HK-2 (cell line): Measurements from ENCODE around the gene AICDA.
A peak's percentile ranks its signal among the peaks of the same experiment; 100 is the strongest.
"Not testable (repeated sequence)": the region's sequence is repeated elsewhere in the genome, so short reads cannot be mapped to it uniquely, and the experiment has no call there.

Experiments
- DNase-seq: peaks from one replicate; pipeline ENCODE4 v3.0.0-alpha.2; 2018; ENCODE audit not compliant: unreplicated experiment

Gene AICDA

DNA sequence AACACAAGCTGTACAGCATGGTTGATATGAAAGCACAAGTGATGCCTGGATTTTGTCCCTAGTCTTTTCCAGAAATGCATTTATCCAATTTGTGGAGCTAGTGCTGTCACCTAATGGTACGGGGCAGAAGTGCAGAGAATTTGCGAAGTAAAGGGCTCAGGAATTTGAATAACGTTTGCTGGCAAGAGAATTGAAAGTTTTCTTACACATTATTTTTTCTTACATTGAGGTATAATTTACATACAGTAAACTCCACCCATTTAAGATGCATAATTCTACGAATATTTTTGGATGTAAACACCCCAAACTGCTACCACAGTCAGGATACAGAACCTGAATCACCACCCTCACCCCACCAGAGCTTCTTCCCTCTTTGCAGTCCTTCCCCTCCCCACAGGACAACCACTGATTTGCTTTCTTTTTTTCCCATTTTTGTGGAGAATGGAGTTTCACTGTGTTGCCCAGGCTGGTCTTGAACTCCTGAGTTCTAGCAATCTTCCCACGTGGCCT, 3.5 kb downstream of the AICDA start:
- peak; percentile 22 for DNase-seq

DNA sequence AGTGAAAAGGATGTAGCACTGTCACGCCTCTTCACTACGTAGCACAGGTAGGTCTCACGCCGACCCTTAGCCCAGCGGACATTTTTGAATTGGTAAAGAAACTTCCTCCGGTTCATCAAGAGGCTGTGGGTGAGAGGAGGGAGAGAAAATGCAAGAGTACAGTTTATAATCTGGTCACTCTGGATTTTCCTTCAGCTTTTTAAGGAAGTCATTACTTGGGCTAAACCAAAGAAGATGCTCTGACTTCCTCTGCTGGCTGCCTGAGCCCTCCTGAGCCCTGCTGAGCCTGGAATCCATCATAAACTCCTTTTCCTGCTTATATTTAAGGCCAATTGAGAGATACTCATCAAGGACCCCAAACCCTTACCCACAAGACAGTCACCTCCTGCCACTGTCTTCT, 5.8 kb downstream of the AICDA start:
- DNase-seq: no peak

DNA sequence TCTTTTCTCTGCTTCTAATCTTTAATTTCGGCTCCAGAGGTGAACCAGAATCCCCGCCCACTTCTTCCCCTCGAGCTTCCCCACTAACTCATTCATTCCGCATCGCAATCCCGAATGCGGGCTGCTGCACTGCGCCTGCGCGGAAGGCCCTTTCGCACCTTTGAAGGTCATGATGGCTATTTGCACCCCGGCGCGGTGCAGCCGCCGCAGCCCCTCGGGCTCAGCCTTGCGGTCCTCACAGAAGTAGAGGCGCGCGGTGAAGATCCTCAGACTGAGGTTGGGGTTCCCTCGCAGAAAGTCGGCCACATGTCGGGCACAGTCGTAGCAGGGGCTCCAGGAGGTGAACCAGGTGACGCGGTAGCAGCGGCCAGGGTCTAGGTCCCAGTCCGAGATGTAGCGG, 7.6 kb downstream of the AICDA start:
- DNase-seq: no peak

DNA sequence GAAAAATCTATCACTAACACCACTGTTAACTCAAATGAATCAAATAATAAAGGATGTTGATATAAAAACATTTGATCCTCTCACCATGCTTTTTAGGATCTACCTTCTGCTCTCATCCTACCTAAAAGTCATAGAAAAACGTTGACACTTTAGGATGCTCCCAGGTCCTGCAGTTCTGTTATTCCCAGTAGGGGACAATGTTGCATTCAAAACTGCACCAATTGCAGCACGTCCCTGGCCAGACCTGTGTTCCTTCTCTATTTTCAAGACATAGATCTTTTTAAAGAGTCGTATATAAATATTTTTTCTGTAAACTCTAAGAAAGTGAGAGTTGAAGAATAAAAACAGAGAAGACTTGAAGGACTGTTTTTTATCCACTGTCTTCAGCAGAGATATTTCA, 8.8 kb downstream of the AICDA start:
- DNase-seq: no peak

DNA sequence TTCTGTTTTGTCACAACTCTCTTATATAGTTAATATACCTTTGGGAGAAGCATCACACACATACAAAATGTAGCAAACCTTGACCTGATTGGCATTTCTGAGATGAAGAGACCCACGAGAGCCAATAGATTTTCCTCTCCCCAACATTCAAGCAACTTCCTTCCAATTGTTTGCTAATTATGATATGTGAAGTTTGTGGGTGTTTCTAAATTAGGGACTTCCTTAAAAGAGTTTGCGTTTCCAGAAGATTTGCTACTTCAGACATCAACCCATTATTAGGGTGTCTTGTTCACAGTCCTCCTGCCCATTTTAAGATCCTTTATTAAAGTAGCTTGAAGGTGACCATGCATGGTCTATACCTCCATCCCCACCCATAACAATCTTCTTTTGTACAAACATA, 9.4 kb downstream of the AICDA start:
- DNase-seq: no peak

DNA sequence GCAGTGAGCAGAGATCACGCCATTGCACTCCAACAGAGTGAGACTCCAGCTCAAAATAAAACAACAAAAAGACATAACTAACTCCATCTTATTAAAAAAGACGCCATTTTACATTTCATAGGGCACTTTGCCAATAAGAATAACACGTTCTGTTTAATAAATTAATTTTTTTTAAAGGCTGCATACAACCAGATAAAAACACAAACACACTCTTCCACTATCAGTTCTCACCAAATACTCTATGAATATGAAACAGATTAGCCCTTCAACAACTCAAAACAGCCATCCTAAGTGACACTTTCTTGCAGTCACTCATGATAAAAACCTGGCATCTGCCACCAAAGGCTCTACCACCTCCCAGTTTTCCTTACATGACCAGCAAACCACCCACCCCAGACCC, 16.1 kb downstream of the AICDA start:
- DNase-seq: no peak

DNA sequence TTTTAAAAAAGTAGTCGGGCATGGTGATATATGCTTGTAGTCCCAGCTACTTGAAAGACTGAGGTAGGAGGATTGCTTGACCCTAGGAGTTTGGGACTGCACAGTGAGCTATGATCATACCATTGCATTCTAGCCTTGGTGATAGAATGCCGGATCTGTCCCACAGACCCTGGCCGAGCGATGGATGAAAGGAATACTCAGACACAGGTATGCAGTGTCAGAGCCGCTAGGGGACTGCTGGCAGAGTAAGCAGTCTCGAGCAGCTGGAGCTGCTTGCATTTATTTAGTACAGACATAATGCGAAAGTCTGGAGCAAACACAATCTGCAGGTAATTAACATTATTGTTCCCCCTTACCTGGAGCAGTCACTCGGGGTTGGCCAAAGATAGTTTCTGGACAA, 18.6 kb downstream of the AICDA start:
- DNase-seq: no peak

DNA sequence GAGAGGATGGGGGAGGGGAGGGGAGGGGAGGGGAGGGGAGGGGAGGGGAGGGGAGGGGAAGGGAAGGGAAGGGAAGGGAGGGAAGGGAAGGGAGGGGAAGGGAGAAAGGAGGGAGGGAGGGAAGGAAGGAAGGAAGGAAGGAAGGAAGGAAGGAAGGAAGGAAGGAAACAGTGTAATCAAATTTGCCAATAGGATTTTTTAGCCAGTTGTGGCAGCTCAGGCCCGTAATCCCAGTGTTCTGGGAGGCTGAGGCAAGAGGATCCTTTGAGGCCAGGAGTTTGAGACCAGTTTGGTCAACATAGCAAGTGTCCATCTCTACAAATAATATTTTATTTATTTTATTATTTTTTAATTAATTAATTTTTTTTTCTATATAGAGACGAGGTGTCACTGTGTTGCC, 19.4 kb downstream of the AICDA start:
- no peak for DNase-seq

DNA sequence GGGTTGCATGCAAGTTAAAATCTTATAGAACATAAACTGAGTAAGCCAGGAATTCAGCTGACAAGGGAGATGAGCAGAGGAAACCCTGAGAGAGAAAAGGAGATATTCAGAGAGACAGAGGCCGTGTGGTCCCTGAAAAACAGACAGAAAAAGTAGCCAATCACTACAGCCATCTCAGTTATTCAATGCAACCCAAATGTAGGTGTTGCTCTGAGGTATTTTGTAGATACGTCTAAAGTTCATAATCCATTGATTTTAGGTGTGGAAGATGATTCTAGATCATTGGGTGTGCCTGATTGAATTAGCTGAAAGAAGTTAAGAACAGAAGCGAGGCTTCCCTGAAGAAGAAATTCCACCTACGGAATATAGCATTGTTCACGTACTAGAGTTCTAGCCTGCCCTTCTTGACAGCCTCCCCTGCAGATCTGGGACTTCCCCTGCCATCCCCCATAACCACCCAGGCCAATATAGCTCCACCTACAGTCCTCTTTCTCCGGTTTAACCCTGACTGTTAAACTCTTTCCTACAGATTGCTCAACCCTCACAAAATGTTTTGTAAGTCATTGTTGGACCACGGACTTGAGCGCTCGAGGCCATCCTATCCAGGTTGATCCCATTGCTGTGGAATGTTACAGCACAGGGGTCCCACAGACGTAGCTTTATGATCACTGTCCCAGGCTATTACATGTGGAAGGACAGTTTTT, 21.7 kb downstream of the AICDA start:
- DNase-seq: no peak

DNA sequence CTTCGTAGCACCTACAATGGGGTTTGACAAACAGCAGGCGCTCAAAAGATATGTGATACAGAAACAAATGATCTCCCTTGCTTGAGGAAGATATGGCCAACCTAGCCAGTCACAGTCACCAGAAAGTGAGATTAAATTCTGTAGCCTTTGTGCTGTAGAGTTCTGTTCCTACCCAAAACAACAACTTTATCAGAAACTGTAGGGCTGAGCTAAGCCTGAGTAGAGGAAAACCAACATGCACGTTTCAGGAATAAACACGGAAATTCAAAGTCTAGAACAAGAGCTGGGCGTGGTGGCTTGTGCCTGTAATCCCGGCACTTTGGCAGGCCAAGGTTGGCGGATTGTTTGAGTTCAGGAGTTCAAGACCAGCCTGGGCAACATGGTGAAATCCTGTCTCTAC, 23.0 kb downstream of the AICDA start:
- no peak for DNase-seq

DNA sequence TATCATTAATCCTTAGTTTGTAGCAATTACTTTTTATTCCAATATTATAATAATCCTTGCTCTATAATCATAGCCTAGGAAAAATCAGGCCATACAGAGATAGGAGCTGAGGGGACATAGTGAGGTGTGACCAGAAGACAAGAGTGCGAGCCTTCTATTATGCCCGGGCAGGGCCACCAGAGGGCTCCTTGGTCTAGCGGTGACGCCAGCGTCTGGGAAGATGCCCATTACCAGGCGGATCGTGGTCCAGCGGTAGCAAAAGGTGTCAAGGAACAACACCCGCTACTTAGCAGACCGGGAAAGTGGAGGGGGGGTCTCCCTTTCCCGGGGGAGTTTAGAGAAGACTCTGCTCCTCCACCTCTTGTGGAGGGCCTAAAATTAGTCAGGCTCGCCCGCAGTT, 28.2 kb downstream of the AICDA start:
- DNase-seq: not testable (repeated sequence)

DNA sequence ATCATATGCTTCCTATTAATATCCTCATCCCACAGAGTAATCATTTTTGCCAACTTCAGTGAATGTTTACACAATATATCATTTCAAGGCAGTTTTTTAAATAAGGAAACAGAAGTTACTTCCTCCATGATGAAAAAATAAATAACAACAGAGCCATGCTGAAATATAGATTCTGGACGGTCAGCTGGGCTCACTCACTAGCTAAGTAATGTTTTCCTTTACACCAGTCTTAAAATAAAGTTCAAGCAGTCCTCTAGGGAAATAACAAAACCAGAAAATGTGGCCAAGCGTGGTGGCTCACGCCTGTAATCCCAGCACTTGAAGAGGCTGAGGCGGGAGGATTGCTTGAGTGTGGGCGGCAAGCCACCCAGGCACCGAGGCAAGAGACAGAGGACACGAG, 28.7 kb downstream of the AICDA start:
- DNase-seq: no peak

DNA sequence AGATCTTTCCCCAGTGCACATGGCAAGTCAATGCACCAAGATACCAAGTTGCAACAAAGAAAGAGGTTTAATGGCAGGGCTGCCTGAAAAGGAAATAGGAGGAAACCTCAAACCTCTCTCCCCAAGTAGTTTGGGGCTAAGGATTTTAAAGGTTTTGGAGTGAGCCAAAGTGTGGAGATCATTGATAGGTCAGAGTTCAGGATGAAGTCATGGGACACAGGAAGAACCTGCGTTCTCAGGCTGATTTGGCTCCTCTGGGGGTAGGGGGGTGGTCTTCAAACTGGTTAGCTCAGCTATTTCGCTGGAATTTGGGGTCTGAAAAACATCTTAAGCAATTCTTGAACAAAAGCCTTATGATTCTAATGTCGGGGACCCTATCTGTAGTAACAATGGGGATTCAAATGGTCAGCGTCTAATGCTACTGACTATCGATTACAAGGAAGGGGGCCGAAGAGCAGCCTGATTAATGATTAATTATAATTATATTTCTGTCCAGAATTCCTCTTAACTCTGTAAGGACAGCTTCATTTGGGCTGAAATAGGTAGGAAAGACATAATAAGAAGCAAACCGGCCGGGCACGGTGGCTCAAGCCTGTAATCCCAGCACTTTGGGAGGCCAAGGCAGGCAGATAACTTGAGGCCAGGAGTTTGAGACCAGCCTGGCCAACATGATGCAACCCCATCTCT, 31.4 kb downstream of the AICDA start:
- DNase-seq: no peak

DNA sequence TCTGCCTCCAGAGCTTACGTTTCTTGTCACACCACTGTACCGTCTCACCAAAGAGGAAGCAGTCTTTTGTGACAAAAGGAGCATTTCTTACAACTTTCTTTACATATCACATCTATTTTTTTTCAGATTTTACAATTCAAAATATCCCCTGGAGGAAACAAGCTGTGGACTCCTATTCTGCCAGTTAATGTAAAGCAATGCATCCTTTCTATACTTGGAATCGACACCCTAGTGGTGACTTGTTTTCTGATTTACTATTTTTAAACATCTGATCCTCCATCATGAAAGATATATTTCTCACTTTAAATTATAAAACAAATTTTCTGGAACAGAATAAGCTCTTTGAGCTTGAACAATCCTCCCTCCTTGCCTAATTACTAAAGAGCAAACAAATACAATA, 34.8 kb downstream of the AICDA start:
- no peak for DNase-seq

DNA sequence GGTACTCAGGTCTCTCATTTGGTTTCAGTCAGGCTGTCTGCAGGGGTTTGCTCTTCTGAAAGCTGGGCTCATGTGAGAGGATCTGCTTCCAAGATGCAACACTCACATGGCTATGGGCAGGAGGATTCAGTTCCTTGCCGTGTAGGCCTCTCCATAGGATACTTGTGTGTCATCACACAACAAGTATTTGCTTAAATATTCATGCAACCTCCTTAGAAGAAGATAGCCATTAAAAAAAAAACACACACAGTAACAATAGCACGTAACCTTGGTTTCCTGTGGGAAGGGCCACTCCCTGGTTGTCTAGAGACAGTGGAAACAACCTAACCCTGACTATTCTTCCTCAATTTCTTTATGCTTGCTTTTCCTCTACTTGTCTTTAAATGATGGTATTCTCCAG, 40.2 kb downstream of the AICDA start:
- DNase-seq: no peak

DNA sequence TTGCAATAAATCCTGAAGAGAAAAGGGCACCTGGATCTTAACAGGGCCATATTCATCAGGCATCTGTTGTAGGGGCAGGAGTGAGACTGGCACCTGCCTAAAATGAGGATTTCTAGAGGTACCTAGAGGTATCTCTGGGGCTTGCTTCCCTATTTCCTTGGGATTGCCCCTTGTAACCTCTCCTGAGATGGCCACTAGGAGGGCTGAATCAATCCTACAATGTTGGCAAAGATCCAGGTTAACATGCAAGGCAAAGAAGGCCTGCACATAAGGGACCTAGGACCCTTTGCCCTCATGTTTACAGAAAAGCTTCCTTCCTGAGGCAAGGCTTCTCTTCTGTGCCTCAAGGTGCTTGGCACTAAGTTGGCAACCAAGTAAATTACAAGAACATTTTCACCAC, 46.1 kb downstream of the AICDA start:
- DNase-seq: no peak

DNA sequence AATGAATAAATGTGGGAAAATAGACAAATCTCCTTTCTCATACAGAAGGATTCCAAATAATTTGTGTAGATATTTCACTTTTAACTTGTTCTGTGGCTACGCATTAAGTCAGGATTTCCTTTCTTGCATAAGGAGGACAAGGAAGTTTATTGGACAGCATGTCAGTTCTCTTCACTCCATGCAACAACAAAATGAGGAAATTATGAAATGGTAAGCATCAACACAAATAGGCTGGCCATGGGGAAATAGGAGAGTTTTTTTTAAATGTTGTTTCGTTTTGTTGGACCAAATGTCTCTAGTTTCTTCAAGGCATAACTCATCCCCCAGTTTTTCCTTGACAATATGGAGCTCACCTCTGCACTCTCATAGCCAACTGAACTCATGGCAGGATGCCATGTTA, 46.6 kb downstream of the AICDA start:
- DNase-seq: not testable (repeated sequence)

DNA sequence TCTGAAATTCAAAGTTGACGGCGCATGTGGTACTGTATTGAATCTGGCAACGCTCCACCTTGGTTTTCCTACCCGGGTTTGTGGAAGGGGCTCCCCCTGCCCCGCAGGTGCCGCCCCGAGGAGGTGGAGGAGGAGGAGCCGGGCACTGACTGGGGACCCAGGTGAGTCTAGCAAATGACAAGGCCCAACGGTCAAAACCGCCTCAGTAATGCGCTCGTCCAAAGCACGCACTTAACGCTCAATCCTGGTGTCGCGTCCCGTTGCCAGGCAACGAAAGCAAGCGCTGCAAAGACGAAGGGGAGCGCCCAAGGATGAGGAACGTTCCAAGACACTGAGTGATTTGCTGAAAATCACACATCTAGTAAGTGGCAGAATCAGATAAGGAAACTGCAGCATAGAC, 48.0 kb downstream of the AICDA start:
- no peak for DNase-seq

DNA sequence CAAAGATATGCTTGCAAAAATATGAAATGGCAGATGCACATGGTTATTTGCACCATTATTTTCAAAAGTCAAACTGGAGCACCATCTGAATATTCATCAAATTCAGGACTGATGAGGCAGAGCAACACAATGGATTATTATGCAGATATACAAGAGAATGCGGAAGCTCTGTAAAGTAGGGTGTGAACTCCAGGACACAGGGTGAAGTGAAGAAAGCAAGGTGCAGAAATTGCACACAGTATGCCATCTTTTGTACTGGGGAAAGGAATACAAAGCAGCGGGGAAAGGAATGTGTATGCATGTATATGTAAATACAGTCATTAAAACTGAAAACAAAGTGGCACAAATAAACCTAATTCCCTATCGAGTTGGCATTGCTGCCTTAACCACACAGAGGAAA, 49.3 kb downstream of the AICDA start:
- DNase-seq: no peak

DNA sequence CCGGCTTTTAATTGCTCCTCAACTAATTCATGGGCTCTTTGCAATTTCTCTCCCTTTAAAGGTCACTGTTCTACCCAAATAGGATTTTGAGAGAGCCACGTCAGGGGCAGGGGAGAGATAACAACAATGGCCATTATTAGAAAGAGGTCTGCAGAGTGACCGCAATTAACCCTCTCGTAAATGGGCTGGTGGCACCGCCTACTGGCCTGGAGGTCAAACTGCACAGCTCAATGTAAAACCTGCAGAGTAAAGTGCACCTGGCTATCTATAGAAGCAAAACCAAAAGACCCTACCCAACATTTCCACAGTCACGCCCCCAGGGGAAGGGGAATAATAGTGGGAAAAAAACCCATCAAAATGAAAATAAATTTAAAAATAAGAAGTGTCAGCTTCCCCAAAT, 50.3 kb downstream of the AICDA start:
- peak; percentile 14 for DNase-seq

DNA sequence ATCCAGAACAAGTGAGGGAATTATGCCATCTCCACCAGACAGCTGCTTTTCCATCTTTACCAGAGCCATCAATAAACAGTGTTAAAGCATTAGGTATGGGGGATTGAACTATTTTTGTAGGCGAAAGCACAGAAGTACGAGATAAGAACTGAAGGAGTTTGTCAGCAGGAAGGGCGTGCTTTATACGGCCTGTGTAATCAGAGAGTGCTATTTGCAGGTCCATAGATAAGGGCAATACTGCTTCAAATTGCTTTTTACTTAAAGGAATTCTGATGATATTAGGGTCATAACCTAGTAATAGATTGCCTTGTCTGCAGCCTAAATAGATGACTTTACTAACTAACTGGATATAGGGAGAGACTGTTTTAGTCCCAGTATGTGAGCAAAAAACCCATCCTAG, 51.6 kb downstream of the AICDA start:
- no peak for DNase-seq

DNA sequence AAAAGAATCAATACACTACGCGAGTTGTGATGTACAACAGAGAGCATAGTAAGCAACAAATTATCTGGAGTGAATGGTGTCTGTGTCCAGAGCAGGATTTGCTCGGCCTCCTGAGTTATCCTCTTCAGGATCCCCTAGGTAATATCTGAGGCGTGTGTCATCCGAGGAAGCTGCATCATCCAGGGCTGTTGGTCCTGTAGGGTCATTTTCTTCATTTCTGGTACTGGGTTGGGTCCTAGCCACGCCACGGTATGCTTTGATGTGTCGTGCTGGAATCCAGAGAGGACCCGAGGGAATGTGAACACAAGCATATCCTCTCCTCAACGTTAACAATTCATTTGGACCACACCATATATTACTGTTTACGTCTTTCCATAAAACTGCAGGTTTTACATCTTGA, 53.0 kb downstream of the AICDA start:
- DNase-seq: no peak

DNA sequence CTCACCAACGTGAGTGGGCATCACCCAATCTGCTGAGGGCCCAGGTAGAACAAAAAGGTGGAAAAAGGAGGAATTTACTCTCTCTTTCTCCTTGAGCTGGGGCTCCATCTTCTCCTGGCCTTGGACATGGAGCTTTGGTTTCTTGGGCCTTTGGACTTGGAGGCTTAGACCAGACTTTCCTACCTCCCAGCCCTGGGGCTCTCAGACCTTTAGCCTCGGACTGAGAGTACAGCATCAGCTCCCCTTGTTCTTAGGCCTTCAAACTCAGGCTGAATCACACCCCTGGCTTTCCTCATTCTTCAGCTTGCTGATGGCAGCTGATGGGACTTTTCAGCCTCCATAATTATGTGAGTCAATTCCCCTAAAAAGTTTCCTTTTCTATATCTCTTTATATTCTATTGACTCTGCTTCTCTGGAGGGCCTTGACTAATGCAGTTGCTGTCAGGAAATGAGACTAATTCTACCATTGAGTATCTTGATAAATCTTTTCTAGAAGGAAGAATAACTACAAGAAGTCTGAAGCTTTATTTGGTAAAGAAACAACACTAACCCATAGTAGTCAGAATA, 56.0 kb downstream of the AICDA start:
- no peak for DNase-seq
